ENCODE measurements around the gene SETBP1. TPM values are rescaled to one million over a fixed set of nuclear protein-coding genes. Genes with fewer than 3 reads are reported as not detected.

The SETBP1 gene
- total and polyA plus RNA-seq, 2 of the 4 experiments (the other 2 are of a cell fraction), result 0.19 to 0.36 TPM

DNA sequence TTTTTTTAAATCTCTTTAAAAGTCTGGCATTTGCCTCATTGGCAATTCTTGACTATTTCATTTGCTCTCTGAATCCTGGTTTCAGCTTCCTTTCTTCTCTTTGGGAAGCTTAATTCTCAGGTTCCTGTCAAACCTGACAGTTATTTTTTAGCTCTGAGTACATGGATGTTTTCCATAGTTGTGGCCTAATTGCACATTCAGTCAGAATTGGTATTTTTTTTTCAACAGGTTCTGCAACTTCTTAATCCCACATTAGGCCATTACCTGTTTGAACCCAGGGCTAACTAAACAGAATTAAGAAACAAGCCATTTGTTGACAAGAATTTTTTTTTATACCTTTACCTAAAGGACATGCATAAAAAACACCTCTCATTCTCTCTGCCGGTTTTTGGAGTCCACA lies 338.8 kb downstream of the SETBP1 start:
- Histone ChIP-seq H3K9ac (ENCODE audit: low read depth, low read length) (no peak overlapping the region), H3K4me1 (ENCODE audit: control insufficient read depth, insufficient read depth, low read length) (peaks cover 11% of the 10 kb centered on the region), H3K79me1 (ENCODE audit: low read depth in 1 of 2, low read length in 2 of 2) (no peaks in the 10 kb centered on the region), H3K27me3 (ENCODE audit: control insufficient read depth, insufficient read depth, low read length) (no peaks in the 10 kb centered on the region), H2AFZ (replicated peaks; ENCODE audit: low read length, poor library complexity) (no peak overlapping the region), H3K4me3 (ENCODE audit: insufficient read depth, low read depth, low read length) (no peak overlapping the region), H2BK15ac (ENCODE audit: low read depth, low read length) (no peak overlapping the region), H3K56ac (ENCODE audit: extremely low read depth, insufficient read depth, low read length) (no peak overlapping the region), H2AK5ac (ENCODE audit: low read depth, low read length) (no peak overlapping the region), H4K5ac (ENCODE audit: low read depth, low read length) (no peak overlapping the region), H3K9me3 (ENCODE audit: control insufficient read depth, insufficient read depth, low read length) (no peaks in the 10 kb centered on the region), H4K20me1 (ENCODE audit: insufficient read depth, low read length) (no peaks in the 10 kb centered on the region), H2BK120ac (ENCODE audit: low read depth, low read length) (no peak overlapping the region), H3K23ac (ENCODE audit: low read depth, low read length) (no peak overlapping the region), H4K91ac (ENCODE audit: insufficient read depth, low read depth, low read length) (no peak overlapping the region), H4K8ac (ENCODE audit: low read depth in 2 of 2, low read length in 2 of 2) (no peak overlapping the region), H3K18ac (ENCODE audit: low read depth, low read length) (no peak overlapping the region), H3K4me2 (ENCODE audit: low read depth, low read length) (no peak overlapping the region), H3K14ac (replicated peaks; ENCODE audit: low read depth, low read length) (no peak overlapping the region), H2AK9ac (replicated peaks; ENCODE audit: low read depth, low read length, poor library complexity) (no peak overlapping the region), H2BK20ac (ENCODE audit: low read depth, low read length) (no peak overlapping the region), H2BK5ac (ENCODE audit: low read depth, low read length, poor library complexity, severe bottlenecking) (no peak overlapping the region), H3K4ac (ENCODE audit: low read depth, low read length) (no peak overlapping the region), H3K36me3 (ENCODE audit: control insufficient read depth, insufficient read depth, low read length) (no peaks in the 10 kb centered on the region), H3K9me1 (ENCODE audit: insufficient read depth, low read length) (no peaks in the 10 kb centered on the region), H3K27ac (ENCODE audit: insufficient read depth, low read length) (no peak overlapping the region)
- no TSS peak for BruUV-seq (replicated peaks)
- no CpG with 5 or more reads among the region's 1 CpG for WGBS, 2 experiments (ENCODE audit: extremely low coverage in 2 of 2, insufficient read length in 1 of 2)
- TF ChIP-seq MAZ (IDR thresholded peaks at IDR 0.05; ENCODE audit: borderline replicate concordance, low read depth, low read length) (no peak), RAD21 (IDR thresholded peaks at IDR 0.05; ENCODE audit: low read length) (no peak), FOS (IDR thresholded peaks at IDR 0.05; ENCODE audit: low read depth, low read length) (no peak), POLR2A (IDR thresholded peaks at IDR 0.05; ENCODE audit: low read depth, low read length) (no peak), RCOR1 (IDR thresholded peaks at IDR 0.05; ENCODE audit: insufficient replicate concordance, low read length) (no peak), BHLHE40 (IDR thresholded peaks at IDR 0.05; ENCODE audit: low read depth, low read length) (no peak), CEBPB (IDR thresholded peaks at IDR 0.05; ENCODE audit: low read depth, low read length) (no peak), MAFK (IDR thresholded peaks at IDR 0.05; ENCODE audit: low read depth, low read length) (no peak), RFX5 (IDR thresholded peaks at IDR 0.05; ENCODE audit: low read depth, low read length) (no peak)
- TF ChIP-seq, protein P1, sequence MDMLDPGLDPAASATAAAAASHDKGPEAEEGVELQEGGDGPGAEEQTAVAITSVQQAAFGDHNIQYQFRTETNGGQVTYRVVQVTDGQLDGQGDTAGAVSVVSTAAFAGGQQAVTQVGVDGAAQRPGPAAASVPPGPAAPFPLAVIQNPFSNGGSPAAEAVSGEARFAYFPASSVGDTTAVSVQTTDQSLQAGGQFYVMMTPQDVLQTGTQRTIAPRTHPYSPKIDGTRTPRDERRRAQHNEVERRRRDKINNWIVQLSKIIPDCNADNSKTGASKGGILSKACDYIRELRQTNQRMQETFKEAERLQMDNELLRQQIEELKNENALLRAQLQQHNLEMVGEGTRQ (IDR thresholded peaks at IDR 0.05; ENCODE audit: low read depth, low read length), result no peak
- TF ChIP-seq, protein P2, sequence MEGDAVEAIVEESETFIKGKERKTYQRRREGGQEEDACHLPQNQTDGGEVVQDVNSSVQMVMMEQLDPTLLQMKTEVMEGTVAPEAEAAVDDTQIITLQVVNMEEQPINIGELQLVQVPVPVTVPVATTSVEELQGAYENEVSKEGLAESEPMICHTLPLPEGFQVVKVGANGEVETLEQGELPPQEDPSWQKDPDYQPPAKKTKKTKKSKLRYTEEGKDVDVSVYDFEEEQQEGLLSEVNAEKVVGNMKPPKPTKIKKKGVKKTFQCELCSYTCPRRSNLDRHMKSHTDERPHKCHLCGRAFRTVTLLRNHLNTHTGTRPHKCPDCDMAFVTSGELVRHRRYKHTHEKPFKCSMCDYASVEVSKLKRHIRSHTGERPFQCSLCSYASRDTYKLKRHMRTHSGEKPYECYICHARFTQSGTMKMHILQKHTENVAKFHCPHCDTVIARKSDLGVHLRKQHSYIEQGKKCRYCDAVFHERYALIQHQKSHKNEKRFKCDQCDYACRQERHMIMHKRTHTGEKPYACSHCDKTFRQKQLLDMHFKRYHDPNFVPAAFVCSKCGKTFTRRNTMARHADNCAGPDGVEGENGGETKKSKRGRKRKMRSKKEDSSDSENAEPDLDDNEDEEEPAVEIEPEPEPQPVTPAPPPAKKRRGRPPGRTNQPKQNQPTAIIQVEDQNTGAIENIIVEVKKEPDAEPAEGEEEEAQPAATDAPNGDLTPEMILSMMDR (conservative IDR thresholded peaks at IDR 0.05; ENCODE audit: low read depth, low read length), result no peak
- TF ChIP-seq, protein P3, sequence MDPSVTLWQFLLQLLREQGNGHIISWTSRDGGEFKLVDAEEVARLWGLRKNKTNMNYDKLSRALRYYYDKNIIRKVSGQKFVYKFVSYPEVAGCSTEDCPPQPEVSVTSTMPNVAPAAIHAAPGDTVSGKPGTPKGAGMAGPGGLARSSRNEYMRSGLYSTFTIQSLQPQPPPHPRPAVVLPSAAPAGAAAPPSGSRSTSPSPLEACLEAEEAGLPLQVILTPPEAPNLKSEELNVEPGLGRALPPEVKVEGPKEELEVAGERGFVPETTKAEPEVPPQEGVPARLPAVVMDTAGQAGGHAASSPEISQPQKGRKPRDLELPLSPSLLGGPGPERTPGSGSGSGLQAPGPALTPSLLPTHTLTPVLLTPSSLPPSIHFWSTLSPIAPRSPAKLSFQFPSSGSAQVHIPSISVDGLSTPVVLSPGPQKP (IDR thresholded peaks at IDR 0.05; ENCODE audit: borderline replicate concordance, low read depth, low read length), result no peak
- intact Hi-C loops (cut with micrococcal nuclease) (no loop called here), dilution Hi-C loops (cut with HindIII; ENCODE audit: low sequenced_read_pairs, unreplicated experiment) (no loop called here), in situ Hi-C loops (cut with MboI; ENCODE audit: low sequenced_read_pairs) (no loop called here)
- ChIA-PET CTCF (no interaction called here), POLR2A (ENCODE audit: unreplicated experiment) (no interaction called here)
- DNase-seq (no peak), ATAC-seq (ENCODE audit: low read depth) (no peak)

All from IMR-90 (cell line).